ENCODE data around the gene ELFN2. TPM values are rescaled to one million over a fixed set of nuclear protein-coding genes. Genes with fewer than 3 reads are reported as not detected.

ELFN2 gene
- total RNA-seq, 2 experiments from 2014 or later = 0.63 to 1.8 TPM

DNA sequence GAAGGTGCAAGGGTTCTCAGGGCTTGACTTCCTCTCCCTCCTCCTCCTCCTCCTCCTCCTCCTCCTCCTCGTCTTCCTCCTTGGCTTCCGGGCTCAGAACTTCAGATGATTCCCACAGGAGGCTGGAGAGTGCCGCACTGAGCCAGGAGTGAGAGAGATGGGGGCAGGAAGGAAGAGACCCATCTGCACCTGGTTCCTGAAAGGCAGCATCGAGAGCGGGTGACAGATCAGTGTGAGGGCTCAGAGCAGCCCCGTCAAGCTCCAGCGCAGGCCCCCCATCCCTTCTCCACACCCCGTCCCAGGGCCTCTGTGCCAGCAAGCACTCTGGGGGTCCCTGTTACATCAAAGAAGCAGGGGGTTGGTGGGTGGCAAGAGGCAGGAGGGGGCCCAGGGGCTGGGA, 51.5 kb downstream of the ELFN2 start:
- intact Hi-C loops (cut with micrococcal nuclease; ENCODE audit: unreplicated experiment) = no loop called here
- peaks cover 74% of the 10 kb centered on the region for H3K4me1 ChIP-seq (ENCODE audit: insufficient read depth, low read length, poor library complexity, severe bottlenecking)
- H3K36me3 ChIP-seq (ENCODE audit: insufficient read depth, low read length) = no peaks in the 10 kb centered on the region
- H2AFZ ChIP-seq (ENCODE audit: low read length) = no peak overlapping the region
- no peak overlapping the region for H3K4me3 ChIP-seq (ENCODE audit: low read depth, low read length, poor library complexity, severe bottlenecking)
- CTCF ChIA-PET (ENCODE audit: unreplicated experiment) = no interaction called here
- H4K20me1 ChIP-seq (ENCODE audit: insufficient read depth, low read length) = no peaks in the 10 kb centered on the region
- POLR2A ChIA-PET = no interaction called here
- DNase-seq (ENCODE audit: low spot score) = peak; percentile 40
- H3K79me2 ChIP-seq (ENCODE audit: insufficient read depth, low read depth, low read length) = no peaks in the 10 kb centered on the region
- no peaks in the 10 kb centered on the region for H3K9me3 ChIP-seq (ENCODE audit: low read length)
- H3K27ac ChIP-seq (ENCODE audit: low read depth, low read length, poor library complexity, severe bottlenecking) = no peak overlapping the region
- BruUV-seq (replicated peaks) = no TSS peak
- H3K4me2 ChIP-seq (ENCODE audit: low read length) = no peak overlapping the region; the same call in 1 of the 2 replicates
- H3K9me2 ChIP-seq (ENCODE audit: insufficient read depth, low read length) = no peaks in the 10 kb centered on the region
- no peak for TF ChIP-seq EZH2phosphoT487 (IDR thresholded peaks at IDR 0.05; ENCODE audit: borderline replicate concordance, low read depth, low read length)
- TF ChIP-seq, protein P1, sequence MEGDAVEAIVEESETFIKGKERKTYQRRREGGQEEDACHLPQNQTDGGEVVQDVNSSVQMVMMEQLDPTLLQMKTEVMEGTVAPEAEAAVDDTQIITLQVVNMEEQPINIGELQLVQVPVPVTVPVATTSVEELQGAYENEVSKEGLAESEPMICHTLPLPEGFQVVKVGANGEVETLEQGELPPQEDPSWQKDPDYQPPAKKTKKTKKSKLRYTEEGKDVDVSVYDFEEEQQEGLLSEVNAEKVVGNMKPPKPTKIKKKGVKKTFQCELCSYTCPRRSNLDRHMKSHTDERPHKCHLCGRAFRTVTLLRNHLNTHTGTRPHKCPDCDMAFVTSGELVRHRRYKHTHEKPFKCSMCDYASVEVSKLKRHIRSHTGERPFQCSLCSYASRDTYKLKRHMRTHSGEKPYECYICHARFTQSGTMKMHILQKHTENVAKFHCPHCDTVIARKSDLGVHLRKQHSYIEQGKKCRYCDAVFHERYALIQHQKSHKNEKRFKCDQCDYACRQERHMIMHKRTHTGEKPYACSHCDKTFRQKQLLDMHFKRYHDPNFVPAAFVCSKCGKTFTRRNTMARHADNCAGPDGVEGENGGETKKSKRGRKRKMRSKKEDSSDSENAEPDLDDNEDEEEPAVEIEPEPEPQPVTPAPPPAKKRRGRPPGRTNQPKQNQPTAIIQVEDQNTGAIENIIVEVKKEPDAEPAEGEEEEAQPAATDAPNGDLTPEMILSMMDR (conservative IDR thresholded peaks at IDR 0.05; ENCODE audit: low read length) = no peak

- Histone ChIP-seq H3K4me1 (ENCODE audit: insufficient read depth, low read length, poor library complexity, severe bottlenecking) (peaks cover 83% of the 10 kb centered on the region), H2AFZ (ENCODE audit: low read length) (no peak overlapping the region), H3K9me2 (ENCODE audit: insufficient read depth, low read length) (no peaks in the 10 kb centered on the region), H3K4me3 (ENCODE audit: low read depth, low read length, poor library complexity, severe bottlenecking) (no peak overlapping the region), H3K36me3 (ENCODE audit: insufficient read depth, low read length) (no peaks in the 10 kb centered on the region), H3K27ac (ENCODE audit: low read depth, low read length, poor library complexity, severe bottlenecking) (no peak overlapping the region), H3K79me2 (ENCODE audit: insufficient read depth, low read depth, low read length) (no peaks in the 10 kb centered on the region), H3K4me2 (ENCODE audit: low read length) (no peak overlapping the region), H4K20me1 (ENCODE audit: insufficient read depth, low read length) (no peaks in the 10 kb centered on the region), H3K9me3 (ENCODE audit: low read length) (no peaks in the 10 kb centered on the region)
- ChIA-PET CTCF (ENCODE audit: unreplicated experiment) (no interaction called here), POLR2A (no interaction called here)
- BruUV-seq (replicated peaks) = no TSS peak
- intact Hi-C loops (cut with micrococcal nuclease; ENCODE audit: unreplicated experiment) = no loop called here
- no peak for DNase-seq (ENCODE audit: low spot score)
- TF ChIP-seq EZH2phosphoT487 (IDR thresholded peaks at IDR 0.05; ENCODE audit: borderline replicate concordance, low read depth, low read length) = no peak
- TF ChIP-seq, protein P1 (conservative IDR thresholded peaks at IDR 0.05; ENCODE audit: low read length) = no peak
Observed at GRCh38 chr22:37374571-37374970, 52.7 kb downstream of the ELFN2 start.

DNA sequence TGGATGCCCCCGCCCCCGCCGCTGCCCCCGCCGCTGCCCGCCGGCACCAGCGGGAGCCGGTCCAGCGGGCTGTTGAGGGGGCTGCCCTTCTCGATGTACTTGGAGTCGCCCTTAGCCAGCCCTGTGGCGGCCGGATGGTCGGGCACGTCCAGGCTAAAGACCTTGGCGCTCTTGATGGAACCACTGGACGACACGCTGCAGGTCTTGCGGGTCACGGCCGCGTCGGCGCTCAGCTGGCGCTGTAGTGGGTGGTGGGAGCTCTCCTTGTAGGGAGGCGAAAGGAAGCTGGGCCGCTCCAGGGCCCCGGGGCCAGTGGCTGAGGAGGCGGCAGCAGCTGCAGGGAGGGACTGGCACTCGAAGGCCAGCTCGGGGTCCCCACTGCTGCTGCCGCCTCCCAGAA, 53.8 kb downstream of the ELFN2 start:
- ChIA-PET CTCF (ENCODE audit: unreplicated experiment) (no interaction called here), POLR2A (no interaction called here)
- no peaks in the 10 kb centered on the region for H3K9me2 ChIP-seq (ENCODE audit: insufficient read depth, low read length)

More for the DNA sequence above, 53.8 kb downstream of the ELFN2 start:
- no peaks in the 10 kb centered on the region for H4K20me1 ChIP-seq (ENCODE audit: insufficient read depth, low read length)
- H3K4me1 ChIP-seq (ENCODE audit: insufficient read depth, low read length, poor library complexity, severe bottlenecking) = peaks cover 79% of the 10 kb centered on the region
- BruUV-seq (replicated peaks) = no TSS peak
- H3K9me3 ChIP-seq (ENCODE audit: low read length) = no peaks in the 10 kb centered on the region
- intact Hi-C loops (cut with micrococcal nuclease; ENCODE audit: unreplicated experiment) = no loop called here
- no peak for DNase-seq (ENCODE audit: low spot score)
- H3K79me2 ChIP-seq (ENCODE audit: insufficient read depth, low read depth, low read length) = no peaks in the 10 kb centered on the region
- H3K36me3 ChIP-seq (ENCODE audit: insufficient read depth, low read length) = no peaks in the 10 kb centered on the region
- H3K4me3 ChIP-seq (ENCODE audit: low read depth, low read length, poor library complexity, severe bottlenecking) = no peak overlapping the region
- no peak overlapping the region for H3K27ac ChIP-seq (ENCODE audit: low read depth, low read length, poor library complexity, severe bottlenecking)
- H2AFZ ChIP-seq (ENCODE audit: low read length) = no peak overlapping the region
- TF ChIP-seq EZH2phosphoT487 (IDR thresholded peaks at IDR 0.05; ENCODE audit: borderline replicate concordance, low read depth, low read length) = no peak
- TF ChIP-seq, protein P1 (conservative IDR thresholded peaks at IDR 0.05; ENCODE audit: low read length) = no peak
- no peak overlapping the region for H3K4me2 ChIP-seq (ENCODE audit: low read length)

Measured in OCI-LY7 (cell line).